Esophagus muscularis mucosa (tissue), 3 donors: ENCODE measurements around the gene ASL.
"Not testable (repeated sequence)": the region's sequence is repeated elsewhere in the genome, so short reads cannot be mapped to it uniquely, and the experiment has no call there.

Source experiments
- CTCF ChIP-seq, 3 experiments: fragments of 200-600 bp in 2 of 3; fragments of 450-650 bp in 1 of 3; sonication (generic) in 2 of 3; IDR thresholded peaks; one replicate each; pipeline ENCODE4 v1.5.1; 2017 to 2019; ENCODE audit warnings: antibody characterized with exemption in 3 of 3, mild to moderate bottlenecking in 2 of 3, moderate library complexity in 1 of 3
- POLR2A ChIP-seq: fragments of 450-650 bp; IDR thresholded peaks from one replicate; pipeline ENCODE4 v1.6.1; 2017; ENCODE audit warnings: antibody characterized with exemption, moderate library complexity, mild to moderate bottlenecking, low read depth

DNA sequence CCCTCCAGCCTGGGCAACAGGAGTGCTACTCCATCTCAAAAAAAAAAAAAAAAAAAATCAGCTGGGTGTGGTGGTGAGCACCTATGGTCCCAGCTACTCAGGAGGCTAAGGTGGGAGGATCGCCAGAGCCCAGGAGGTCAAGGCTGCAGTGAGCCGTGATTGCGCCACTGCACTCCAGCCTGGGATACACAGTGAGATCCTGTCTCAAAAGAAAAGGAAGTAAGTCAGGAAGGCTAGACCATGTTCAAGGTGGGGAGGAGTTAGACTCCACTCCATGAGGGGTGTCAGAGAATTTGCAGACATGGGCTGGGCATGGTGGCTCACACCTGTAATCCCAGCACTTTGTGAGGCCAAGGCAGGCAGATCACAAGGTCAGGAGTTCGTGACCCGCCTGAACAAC lies 32.8 kb downstream of the ASL start:
- not testable (repeated sequence) for TF ChIP-seq POLR2A; CTCF (IDR thresholded peaks at IDR 0.05)
